OCI-LY1 (cell line): ENCODE measurements around the gene MLF2.

Source experiments
- H2AFZ ChIP-seq: fragments of 200-600 bp; sonication (generic), shearing (Covaris generic); 2 replicates; pipeline ENCODE4 v1.6.0; 2014; ENCODE audit warnings: antibody characterized with exemption, mild to moderate bottlenecking, low read length
- H3F3A ChIP-seq: fragments of 200-600 bp; sonication (generic), shearing (Covaris generic); 2 replicates; pipeline ENCODE4 v1.6.0; 2014; ENCODE audit warnings: mild to moderate bottlenecking, antibody characterized with exemption, low read length, moderate library complexity; ENCODE audit not compliant: insufficient read depth
- H3K27ac ChIP-seq: fragments of 200-600 bp; sonication (generic); 2 replicates; pipeline ENCODE4 v1.5.1; 2014; ENCODE audit warnings: low read length, mixed run types, mild to moderate bottlenecking, low read depth; ENCODE audit not compliant: poor library complexity, severe bottlenecking
- H3K27me3 ChIP-seq: fragments of 200-600 bp; sonication (generic); 2 replicates; pipeline ENCODE4 v1.6.0; 2014; ENCODE audit warnings: antibody characterized with exemption, mild to moderate bottlenecking, low read length, moderate library complexity; ENCODE audit not compliant: insufficient read depth
- H3K36me3 ChIP-seq: fragments of 200-600 bp; sonication (generic); 2 replicates; pipeline ENCODE4 v1.6.1; 2014; ENCODE audit warnings: mild to moderate bottlenecking, antibody characterized with exemption, low read length, moderate library complexity, mixed read lengths; ENCODE audit not compliant: insufficient read depth
- H3K4me1 ChIP-seq: fragments of 200-600 bp; sonication (generic); 2 replicates; pipeline ENCODE4 v1.5.1; 2014; ENCODE audit warnings: mild to moderate bottlenecking, low read length, moderate library complexity; ENCODE audit not compliant: insufficient read depth, severe bottlenecking
- H3K4me2 ChIP-seq: fragments of 200-600 bp; sonication (generic), shearing (Covaris generic); 2 replicates; pipeline ENCODE4 v1.6.1; 2014; ENCODE audit warnings: low read length
- H3K4me3 ChIP-seq: fragments of 200-600 bp; sonication (generic); 2 replicates; pipeline ENCODE4 v1.5.1; 2014; ENCODE audit warnings: low read length, low read depth, mild to moderate bottlenecking, mixed read lengths; ENCODE audit not compliant: poor library complexity, severe bottlenecking
- H3K79me2 ChIP-seq: fragments of 200-600 bp; shearing (Covaris generic); 2 replicates; pipeline ENCODE4 v1.6.1; 2016; ENCODE audit warnings: mixed run types, low read length, mixed read lengths; ENCODE audit not compliant: insufficient read depth
- H3K9ac ChIP-seq: fragments of 200-600 bp; sonication (generic), shearing (Covaris generic); 2 replicates; pipeline ENCODE4 v1.6.1; 2014; ENCODE audit warnings: mild to moderate bottlenecking, low read length, mixed read lengths
- H3K9me2 ChIP-seq: fragments of 200-600 bp; sonication (generic), shearing (Covaris generic); 2 replicates; pipeline ENCODE4 v1.6.1; 2014; ENCODE audit warnings: low read depth, mild to moderate bottlenecking, low read length, mixed read lengths
- H3K9me3 ChIP-seq: fragments of 200-600 bp; shearing (Covaris generic); 2 replicates; pipeline ENCODE4 v1.6.1; 2014; ENCODE audit warnings: low read length, mixed read lengths
- H4K20me1 ChIP-seq: fragments of 200-600 bp; sonication (generic), shearing (Covaris generic); 2 replicates; pipeline ENCODE4 v1.6.0; 2016; ENCODE audit warnings: mild to moderate bottlenecking, low read length; ENCODE audit not compliant: insufficient read depth
- EZH2 ChIP-seq: fragments of 200-600 bp; sonication (generic), shearing (Covaris generic); IDR thresholded peaks from 2 replicates; pipeline ENCODE4 v1.8.0; 2017; ENCODE audit warnings: borderline replicate concordance, mixed run types, mild to moderate bottlenecking, antibody characterized with exemption, low read length, moderate library complexity, mixed read lengths
- TF ChIP-seq, protein P1 (sequence below): fragments of 200-600 bp; sonication (generic), shearing (Covaris generic); IDR thresholded peaks from 2 replicates; pipeline ENCODE4 v1.5.1; 2017; ENCODE audit warnings: mild to moderate bottlenecking, antibody characterized with exemption, low read length, moderate library complexity, mixed read lengths

Gene MLF2

DNA sequence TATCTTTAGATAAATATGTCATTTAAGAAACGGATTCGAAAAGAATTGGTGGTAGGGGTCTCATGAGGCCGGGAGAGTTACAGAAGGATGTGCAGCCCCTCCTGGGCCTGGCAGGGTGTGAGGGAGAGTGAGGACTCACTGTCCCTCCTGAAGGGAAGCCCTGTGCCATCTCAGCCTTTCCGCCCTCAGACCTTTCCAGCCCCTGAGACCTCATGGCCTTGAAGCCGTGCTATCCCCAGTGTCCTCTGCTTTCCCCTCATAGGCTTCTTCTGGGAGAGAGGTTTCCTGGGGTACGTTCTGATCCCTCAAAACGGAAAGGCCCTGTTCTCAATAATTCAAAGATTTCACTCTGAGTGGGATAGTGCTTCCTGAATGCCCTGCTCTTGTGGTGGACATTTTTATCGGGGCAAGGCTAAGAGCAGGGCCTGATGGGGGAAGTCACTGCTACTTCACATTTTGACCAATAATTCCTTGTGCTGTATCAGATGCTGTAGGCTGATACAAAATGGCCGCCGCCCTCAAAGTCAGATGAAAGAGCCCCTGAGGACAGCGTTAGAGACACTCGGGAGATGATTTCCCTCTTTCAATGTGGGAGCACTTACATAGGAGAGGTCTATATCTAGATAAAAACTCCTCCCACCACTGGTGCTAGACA, 37.7 kb upstream of the MLF2 start:
- H3K4me2 ChIP-seq, result no peak overlapping the region

DNA sequence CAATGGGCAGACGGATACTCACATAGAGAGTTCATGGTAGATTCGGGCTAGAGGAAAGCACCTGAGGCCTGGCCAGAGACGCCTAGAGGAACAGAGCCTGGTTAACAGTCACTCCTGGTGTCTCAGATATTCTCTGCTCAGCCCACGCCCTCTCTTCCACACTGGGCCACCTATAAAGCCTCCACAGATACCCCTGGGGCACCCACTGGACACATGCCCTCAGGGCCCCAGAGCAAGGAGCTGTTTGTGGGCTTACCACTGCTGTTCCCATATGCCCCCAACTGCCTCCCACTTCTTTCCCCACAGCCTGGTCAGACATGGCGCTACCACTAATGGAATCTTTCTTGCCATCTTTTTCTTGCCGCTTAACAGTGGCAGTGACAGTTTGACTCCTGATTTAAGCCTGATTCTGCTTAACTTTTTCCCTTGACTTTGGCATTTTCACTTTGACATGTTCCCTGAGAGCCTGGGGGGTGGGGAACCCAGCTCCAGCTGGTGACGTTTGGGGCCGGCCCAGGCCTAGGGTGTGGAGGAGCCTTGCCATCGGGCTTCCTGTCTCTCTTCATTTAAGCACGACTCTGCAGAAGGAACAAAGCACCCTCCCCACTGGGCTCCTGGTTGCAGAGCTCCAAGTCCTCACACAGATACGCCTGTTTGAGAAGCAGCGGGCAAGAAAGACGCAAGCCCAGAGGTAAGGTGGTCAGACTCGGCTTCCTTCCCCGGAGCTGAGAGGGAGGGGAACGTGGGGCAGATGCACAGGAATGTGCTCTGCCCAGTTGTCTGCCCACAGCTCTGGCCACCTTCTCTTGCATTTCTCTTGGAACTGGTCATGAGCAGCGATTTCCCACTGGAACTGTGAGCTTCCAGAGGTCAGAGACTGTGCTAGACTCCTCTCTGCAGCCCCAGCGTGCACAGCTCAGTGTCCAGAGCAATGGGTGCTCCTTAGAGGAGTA, 36.3 kb upstream of the MLF2 start, which contains the start of gene CD4:
Gene CD4 (plus strand): TSS at position 557 of the 953 bp plus-strand sequence. CDS start 10,611 bp downstream, outside the sequence.
- Histone ChIP-seq H2AFZ (no peak within 1 kb of the TSS), H3K9ac (no peak within 1 kb of the TSS)

More for the DNA sequence above, 37.7 kb upstream of the MLF2 start:
- Histone ChIP-seq H3K27ac (no peak overlapping the region), H3K9me3 (no peaks in the 10 kb centered on the region), H3K9me2 (no peaks in the 10 kb centered on the region), H3F3A (no peaks in the 10 kb centered on the region), H4K20me1 (no peaks in the 10 kb centered on the region), H3K27me3 (peaks cover 5% of the 10 kb centered on the region), H3K4me1 (no peaks in the 10 kb centered on the region), H3K79me2 (no peaks in the 10 kb centered on the region), H3K9ac (no peak overlapping the region), H3K4me3 (no peak overlapping the region), H2AFZ (no peak overlapping the region), H3K36me3 (no peaks in the 10 kb centered on the region)
- TF ChIP-seq, protein P1, sequence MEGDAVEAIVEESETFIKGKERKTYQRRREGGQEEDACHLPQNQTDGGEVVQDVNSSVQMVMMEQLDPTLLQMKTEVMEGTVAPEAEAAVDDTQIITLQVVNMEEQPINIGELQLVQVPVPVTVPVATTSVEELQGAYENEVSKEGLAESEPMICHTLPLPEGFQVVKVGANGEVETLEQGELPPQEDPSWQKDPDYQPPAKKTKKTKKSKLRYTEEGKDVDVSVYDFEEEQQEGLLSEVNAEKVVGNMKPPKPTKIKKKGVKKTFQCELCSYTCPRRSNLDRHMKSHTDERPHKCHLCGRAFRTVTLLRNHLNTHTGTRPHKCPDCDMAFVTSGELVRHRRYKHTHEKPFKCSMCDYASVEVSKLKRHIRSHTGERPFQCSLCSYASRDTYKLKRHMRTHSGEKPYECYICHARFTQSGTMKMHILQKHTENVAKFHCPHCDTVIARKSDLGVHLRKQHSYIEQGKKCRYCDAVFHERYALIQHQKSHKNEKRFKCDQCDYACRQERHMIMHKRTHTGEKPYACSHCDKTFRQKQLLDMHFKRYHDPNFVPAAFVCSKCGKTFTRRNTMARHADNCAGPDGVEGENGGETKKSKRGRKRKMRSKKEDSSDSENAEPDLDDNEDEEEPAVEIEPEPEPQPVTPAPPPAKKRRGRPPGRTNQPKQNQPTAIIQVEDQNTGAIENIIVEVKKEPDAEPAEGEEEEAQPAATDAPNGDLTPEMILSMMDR, result no peak
- TF ChIP-seq EZH2, result no peak

DNA sequence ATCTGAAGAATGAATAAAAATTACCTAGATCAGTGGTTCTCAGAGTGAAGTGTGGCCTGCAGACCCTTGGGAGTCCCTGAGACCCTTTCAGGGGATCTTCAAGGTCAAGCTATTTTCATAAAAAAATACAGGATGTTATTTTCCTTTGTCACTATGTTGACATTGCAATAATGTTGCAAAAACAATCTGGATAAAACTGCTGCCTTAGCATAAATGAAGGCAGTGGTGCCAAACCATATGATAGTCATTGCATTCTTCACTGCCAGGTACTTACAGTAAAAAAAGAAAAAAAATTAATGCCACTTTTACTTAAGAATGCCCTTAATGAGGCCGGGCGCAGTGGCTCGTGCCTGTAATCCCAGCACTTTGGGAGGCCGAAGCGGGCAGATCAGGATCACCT, 34.4 kb upstream of the MLF2 start:
- Histone ChIP-seq H3K9me2 (no peaks in the 10 kb centered on the region), H4K20me1 (no peaks in the 10 kb centered on the region), H3F3A (no peaks in the 10 kb centered on the region), H2AFZ (no peak overlapping the region), H3K36me3 (no peaks in the 10 kb centered on the region), H3K4me3 (no peak overlapping the region), H3K79me2 (no peaks in the 10 kb centered on the region), H3K27me3 (peaks cover 3% of the 10 kb centered on the region; the same call in 1 of the 2 replicates), H3K4me1 (peaks cover 11% of the 10 kb centered on the region), H3K9me3 (no peaks in the 10 kb centered on the region), H3K27ac (no peak overlapping the region), H3K9ac (no peak overlapping the region), H3K4me2 (no peak overlapping the region)
- TF ChIP-seq, protein P1, result no peak
- TF ChIP-seq EZH2, result no peak

More for the DNA sequence above, 36.3 kb upstream of the MLF2 start, which contains the start of gene CD4:
- no peaks in the 10 kb centered on the region for H3K9me3 ChIP-seq
- no peaks in the 10 kb centered on the region for H3K9me2 ChIP-seq
- no peak within 1 kb of the TSS for H3K4me3 ChIP-seq
- H3K27me3 ChIP-seq, result peaks cover 3% of the 10 kb centered on the region; the same call in 1 of the 2 replicates
- no peak within 1 kb of the TSS for H3K4me2 ChIP-seq
- no peaks in the 10 kb centered on the region for H4K20me1 ChIP-seq
- TF ChIP-seq, protein P1, result no peak
- no peak for TF ChIP-seq EZH2
- H3K4me1 ChIP-seq, result no peaks in the 10 kb centered on the region
- H3K27ac ChIP-seq, result no peak within 1 kb of the TSS
- H3F3A ChIP-seq, result no peaks in the 10 kb centered on the region
- no peaks in the 10 kb centered on the region for H3K36me3 ChIP-seq
- H3K79me2 ChIP-seq, result no peaks in the 10 kb centered on the region
